NT2/D1 (cell line): Measurements from ENCODE around the gene SYT8.

Source experiments
- DNase-seq: peaks from one replicate; pipeline ENCODE4 v3.0.0-alpha.2; 2011; ENCODE audit warnings: low read depth, low spot score
- H3K27me3 ChIP-seq: 2 replicates; pipeline ENCODE4 v1.6.0; 2011; ENCODE audit warnings: mild to moderate bottlenecking; ENCODE audit not compliant: insufficient read length, insufficient read depth
- H3K36me3 ChIP-seq: 2 replicates; pipeline ENCODE4 v1.6.1; 2011; ENCODE audit warnings: mild to moderate bottlenecking, low read length, mixed read lengths; ENCODE audit not compliant: insufficient read depth, insufficient read length
- H3K4me1 ChIP-seq: 2 replicates; pipeline ENCODE4 v1.5.1; 2011; ENCODE audit not compliant: insufficient read depth, insufficient read length
- H3K4me3 ChIP-seq: 2 replicates; pipeline ENCODE4 v1.5.1; 2011; ENCODE audit warnings: low read depth; ENCODE audit not compliant: insufficient read length
- H3K9ac ChIP-seq: 2 replicates; pipeline ENCODE4 v1.6.0; 2011; ENCODE audit warnings: low read depth; ENCODE audit not compliant: insufficient read length
- H3K9me3 ChIP-seq: 2 replicates; pipeline ENCODE4 v1.5.1; 2011; ENCODE audit warnings: mild to moderate bottlenecking, low read length; ENCODE audit not compliant: insufficient read depth
- SUZ12 ChIP-seq: IDR thresholded peaks from 2 replicates; pipeline ENCODE4 v1.6.1; 2011; ENCODE audit not compliant: insufficient read length, insufficient read depth; ENCODE audit errors: extremely low read depth
- YY1 ChIP-seq: IDR thresholded peaks from 2 replicates; pipeline ENCODE4 v1.6.1; 2011; ENCODE audit not compliant: insufficient read length, insufficient read depth
- ZNF274 ChIP-seq: IDR thresholded peaks from 2 replicates; pipeline ENCODE4 v1.6.1; 2011; ENCODE audit warnings: mild to moderate bottlenecking, low read depth, low read length

SYT8 gene

GRCh38 chr11:1825785-1826451, 8.9 kb upstream of the SYT8 start:
- no peaks in the 10 kb centered on the region for H3K36me3 ChIP-seq
- H3K9me3 ChIP-seq = no peaks in the 10 kb centered on the region; the same call in 1 of the 2 replicates
- H3K27me3 ChIP-seq = no peaks in the 10 kb centered on the region
- peaks cover 11% of the 10 kb centered on the region for H3K4me1 ChIP-seq
- TF ChIP-seq SUZ12 (no peak), YY1 (no peak), ZNF274 (no peak)
- DNase-seq = no peak
- peak overlapping the region; percentile 25 for H3K9ac ChIP-seq
- no peak overlapping the region for H3K4me3 ChIP-seq

- H3K9me3 ChIP-seq = no peaks in the 10 kb centered on the region; the same call in 1 of the 2 replicates
Observed at GRCh38 chr11:1826552-1827094, 8.2 kb upstream of the SYT8 start.

GRCh38 chr11:1827095-1827813, 7.5 kb upstream of the SYT8 start:
- no peak for DNase-seq
- H3K9ac ChIP-seq = no peak overlapping the region
- peaks cover 11% of the 10 kb centered on the region for H3K4me1 ChIP-seq
- no peaks in the 10 kb centered on the region for H3K36me3 ChIP-seq
- TF ChIP-seq YY1 (no peak), SUZ12 (no peak), ZNF274 (no peak)
- no peak overlapping the region for H3K4me3 ChIP-seq
- H3K9me3 ChIP-seq = no peaks in the 10 kb centered on the region; the same call in 1 of the 2 replicates
- no peaks in the 10 kb centered on the region for H3K27me3 ChIP-seq

More at GRCh38 chr11:1826552-1827094, 8.2 kb upstream of the SYT8 start:
- no peak overlapping the region for H3K9ac ChIP-seq
- DNase-seq = no peak
- TF ChIP-seq YY1 (no peak), SUZ12 (no peak), ZNF274 (no peak)
- H3K27me3 ChIP-seq = no peaks in the 10 kb centered on the region
- no peak overlapping the region for H3K4me3 ChIP-seq
- no peaks in the 10 kb centered on the region for H3K36me3 ChIP-seq
- peaks cover 11% of the 10 kb centered on the region for H3K4me1 ChIP-seq

GRCh38 chr11:1827931-1828330, 6.9 kb upstream of the SYT8 start:
- Histone ChIP-seq H3K9me3 (no peaks in the 10 kb centered on the region; the same call in 1 of the 2 replicates), H3K36me3 (no peaks in the 10 kb centered on the region), H3K27me3 (peaks cover 3% of the 10 kb centered on the region), H3K9ac (no peak overlapping the region), H3K4me3 (no peak overlapping the region), H3K4me1 (peaks cover 11% of the 10 kb centered on the region)
- DNase-seq = no peak
- TF ChIP-seq SUZ12 (no peak), YY1 (no peak), ZNF274 (no peak)

- Histone ChIP-seq H3K4me1 (peaks cover 13% of the 10 kb centered on the region), H3K27me3 (peaks cover 9% of the 10 kb centered on the region), H3K9me3 (no peaks in the 10 kb centered on the region; the same call in 1 of the 2 replicates), H3K4me3 (no peak overlapping the region), H3K36me3 (no peaks in the 10 kb centered on the region), H3K9ac (no peak overlapping the region)
- no peak for TF ChIP-seq YY1
- no peak for TF ChIP-seq ZNF274
- no peak for TF ChIP-seq SUZ12
- DNase-seq = no peak
Observed at GRCh38 chr11:1828542-1828941, 6.2 kb upstream of the SYT8 start.

- Histone ChIP-seq H3K4me3 (no peak overlapping the region), H3K9me3 (no peaks in the 10 kb centered on the region; the same call in 1 of the 2 replicates), H3K4me1 (peaks cover 13% of the 10 kb centered on the region), H3K36me3 (no peaks in the 10 kb centered on the region), H3K9ac (no peak overlapping the region), H3K27me3 (peaks cover 9% of the 10 kb centered on the region)
- TF ChIP-seq SUZ12 (no peak), YY1 (no peak), ZNF274 (no peak)
- DNase-seq = no peak
Observed at GRCh38 chr11:1829039-1829820, 5.6 kb upstream of the SYT8 start.

- TF ChIP-seq SUZ12 (no peak), YY1 (no peak), ZNF274 (no peak)
- Histone ChIP-seq H3K4me1 (peaks cover 16% of the 10 kb centered on the region), H3K9ac (no peak overlapping the region)
Observed at GRCh38 chr11:1830004-1830321, 4.8 kb upstream of the SYT8 start.

More at GRCh38 chr11:1830004-1830321, 4.8 kb upstream of the SYT8 start:
- Histone ChIP-seq H3K9me3 (no peaks in the 10 kb centered on the region; the same call in 1 of the 2 replicates), H3K4me3 (no peak overlapping the region), H3K36me3 (no peaks in the 10 kb centered on the region), H3K27me3 (peaks cover 9% of the 10 kb centered on the region)
- no peak for DNase-seq
